Activated CD8-positive, alpha-beta T cell treated with anti-CD3 and anti-CD28 coated beads for 36 hours (primary cell): ENCODE data around the gene GSPT1. TPM values are rescaled to one million over a fixed set of nuclear protein-coding genes. Genes with fewer than 3 reads are reported as not detected.
"Not testable (repeated sequence)": the region's sequence is repeated elsewhere in the genome, so short reads cannot be mapped to it uniquely, and the experiment has no call there.

Experiments
- ATAC-seq: fragments of 200-7000 bp; cut with Tn5 transposase; one replicate; pipeline ENCODE4 v1.10.0; 2021; ENCODE audit warnings: mild to moderate bottlenecking, moderate library complexity
- CTCF ChIA-PET: fragments of 350-600 bp; sonication (Branson Sonifier 250); formaldehyde crosslinking; loops from one replicate; lab custom pipeline; 2021; ENCODE audit warnings: antibody characterized with exemption; lab: Charles Lee
- POLR2A ChIA-PET: fragments of 350-600 bp; sonication (Branson Sonifier 250); formaldehyde crosslinking; loops from one replicate; lab custom pipeline; 2021; ENCODE audit warnings: antibody characterized with exemption; lab: Charles Lee
- DNase-seq: peaks from one replicate; pipeline ENCODE4 v3.0.0-alpha.2; 2020
- H3K27ac Mint-ChIP-seq: one replicate; pipeline ENCODE4 v1.8.0; 2021; ENCODE audit warnings: mild to moderate bottlenecking, mixed read lengths
- H3K27me3 Mint-ChIP-seq: one replicate; pipeline ENCODE4 v1.8.0; 2021; ENCODE audit warnings: mixed read lengths
- H3K36me3 Mint-ChIP-seq: one replicate; pipeline ENCODE4 v1.8.0; 2021; ENCODE audit warnings: low read depth, mixed read lengths
- H3K4me1 Mint-ChIP-seq: one replicate; pipeline ENCODE4 v1.8.0; 2021; ENCODE audit warnings: low read depth, mixed read lengths
- H3K4me3 Mint-ChIP-seq: one replicate; pipeline ENCODE4 v1.8.0; 2021; ENCODE audit warnings: mild to moderate bottlenecking, moderate library complexity, mixed read lengths
- H3K9me3 Mint-ChIP-seq: one replicate; pipeline ENCODE4 v1.8.0; 2021; ENCODE audit warnings: mixed read lengths
- intact Hi-C: fragments of 100-400 bp; cut with micrococcal nuclease; formaldehyde crosslinking; loops from one replicate; pipeline ENCODE4 v1.10.0; 2022
- total RNA-seq, 2 experiments: library from RNA; stranded (reverse); gene quantifications; one replicate each; pipeline ENCODE4 v1.2.3, GENCODE V29; 2021
- TF ChIP-seq, protein P1 (sequence below): fragments of 200-600 bp; IDR thresholded peaks from one replicate; pipeline ENCODE4 v1.8.0; 2022; ENCODE audit warnings: antibody characterized with exemption, mild to moderate bottlenecking

The GSPT1 gene
- total RNA-seq, 2 experiments from 2014 or later, result 202 to 204 TPM

DNA sequence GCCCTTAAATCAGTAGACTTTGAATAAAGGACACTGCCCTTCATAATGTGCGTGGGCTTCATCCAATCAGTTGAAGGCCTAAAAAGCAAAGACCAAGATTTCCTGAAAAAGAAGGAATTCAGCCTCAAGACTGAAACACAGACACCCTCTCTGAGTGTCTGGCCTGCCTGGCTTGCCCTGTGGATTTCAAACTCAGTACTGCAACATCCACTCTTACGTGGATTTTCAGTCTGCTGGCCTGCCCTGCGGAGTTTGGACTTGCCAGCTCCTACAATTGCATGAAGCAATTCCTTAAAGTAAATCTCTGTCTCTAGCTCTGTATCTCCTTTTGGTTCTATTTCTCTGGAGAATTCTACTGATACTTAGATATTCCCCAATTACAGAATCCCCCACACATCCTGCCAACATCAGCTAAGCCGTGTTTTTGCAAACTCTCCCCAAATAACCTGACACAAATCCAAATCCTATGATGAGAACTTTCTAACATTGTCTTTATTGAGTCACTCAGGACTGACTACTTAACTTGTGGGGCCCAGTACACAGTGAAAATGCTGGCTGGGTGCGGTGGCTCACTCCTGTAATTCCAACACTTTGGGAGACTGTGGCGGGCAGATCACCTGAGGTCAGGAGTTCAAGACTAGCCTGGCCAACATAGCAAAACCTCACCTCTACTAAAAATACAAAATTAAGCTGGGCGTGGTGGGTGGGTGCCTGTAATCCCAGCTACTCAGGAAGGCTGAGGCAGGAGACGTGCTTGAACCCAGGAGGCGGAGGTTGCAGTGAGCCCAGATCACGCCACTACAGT lies 42.0 kb upstream of the GSPT1 start:
- no peak overlapping the region for H3K27ac Mint-ChIP-seq
- TF ChIP-seq, protein P1, sequence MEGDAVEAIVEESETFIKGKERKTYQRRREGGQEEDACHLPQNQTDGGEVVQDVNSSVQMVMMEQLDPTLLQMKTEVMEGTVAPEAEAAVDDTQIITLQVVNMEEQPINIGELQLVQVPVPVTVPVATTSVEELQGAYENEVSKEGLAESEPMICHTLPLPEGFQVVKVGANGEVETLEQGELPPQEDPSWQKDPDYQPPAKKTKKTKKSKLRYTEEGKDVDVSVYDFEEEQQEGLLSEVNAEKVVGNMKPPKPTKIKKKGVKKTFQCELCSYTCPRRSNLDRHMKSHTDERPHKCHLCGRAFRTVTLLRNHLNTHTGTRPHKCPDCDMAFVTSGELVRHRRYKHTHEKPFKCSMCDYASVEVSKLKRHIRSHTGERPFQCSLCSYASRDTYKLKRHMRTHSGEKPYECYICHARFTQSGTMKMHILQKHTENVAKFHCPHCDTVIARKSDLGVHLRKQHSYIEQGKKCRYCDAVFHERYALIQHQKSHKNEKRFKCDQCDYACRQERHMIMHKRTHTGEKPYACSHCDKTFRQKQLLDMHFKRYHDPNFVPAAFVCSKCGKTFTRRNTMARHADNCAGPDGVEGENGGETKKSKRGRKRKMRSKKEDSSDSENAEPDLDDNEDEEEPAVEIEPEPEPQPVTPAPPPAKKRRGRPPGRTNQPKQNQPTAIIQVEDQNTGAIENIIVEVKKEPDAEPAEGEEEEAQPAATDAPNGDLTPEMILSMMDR, result no peak
- no peak overlapping the region for H3K4me3 Mint-ChIP-seq
- no peak for DNase-seq
- POLR2A ChIA-PET, result no interaction called here
- ATAC-seq, result no peak
- no peaks in the 10 kb centered on the region for H3K27me3 Mint-ChIP-seq
- intact Hi-C loops, result no loop called here
- CTCF ChIA-PET, result interaction anchor here (1.4 kb wide), 1 partner anchor 10 kb away, joined by 3 read pairs; no protein-coding TSS in a partner anchor
- no peaks in the 10 kb centered on the region for H3K4me1 Mint-ChIP-seq
- no peaks in the 10 kb centered on the region for H3K9me3 Mint-ChIP-seq
- H3K36me3 Mint-ChIP-seq, result no peaks in the 10 kb centered on the region

DNA sequence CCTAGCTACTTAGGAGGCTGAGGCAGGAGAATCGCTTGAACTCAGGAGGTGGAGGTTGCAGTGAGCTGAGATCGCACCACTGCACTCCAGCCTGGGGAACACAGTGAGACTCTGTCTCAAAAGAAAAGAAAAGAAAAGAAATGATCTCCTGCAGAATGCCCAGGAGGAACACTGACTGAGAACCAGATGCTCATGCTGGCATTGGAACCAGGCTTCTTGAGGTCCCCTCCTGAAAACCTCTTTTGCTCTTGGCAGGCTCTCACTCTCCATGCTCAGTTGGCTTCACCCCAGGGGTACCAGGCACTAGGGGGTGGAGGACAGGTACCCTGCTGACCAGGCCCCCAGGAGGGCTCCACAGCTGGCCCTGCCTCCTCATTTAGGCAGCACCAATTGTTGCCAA lies 40.8 kb upstream of the GSPT1 start:
- no peaks in the 10 kb centered on the region for H3K36me3 Mint-ChIP-seq
- no peaks in the 10 kb centered on the region for H3K9me3 Mint-ChIP-seq
- CTCF ChIA-PET, result no interaction called here

DNA sequence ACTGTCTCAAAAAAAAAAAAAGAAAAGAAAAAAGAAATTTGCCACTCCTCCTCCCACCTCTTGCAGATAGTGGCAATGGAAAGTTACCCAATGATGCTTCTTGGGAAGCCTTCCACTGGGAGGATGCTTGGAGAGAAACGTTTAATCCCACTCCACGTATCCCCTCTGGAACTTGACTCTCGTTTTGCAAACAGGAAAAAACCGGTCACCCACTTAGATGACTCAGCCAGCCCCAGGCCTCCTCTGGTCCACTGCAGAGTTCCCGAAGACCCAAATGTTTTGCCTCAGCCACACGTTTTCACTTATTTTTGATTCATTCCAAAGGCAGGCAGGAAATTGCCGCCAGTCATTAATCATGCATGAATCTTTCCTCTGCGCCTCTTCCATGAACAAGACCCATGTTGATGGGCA lies 40.0 kb upstream of the GSPT1 start:
- intact Hi-C loops, result no loop called here
- CTCF ChIA-PET, result no interaction called here

More for the DNA sequence above, 40.8 kb upstream of the GSPT1 start:
- no peak for ATAC-seq
- Mint-ChIP-seq H3K27ac (no peak overlapping the region), H3K27me3 (no peaks in the 10 kb centered on the region), H3K4me3 (no peak overlapping the region), H3K4me1 (no peaks in the 10 kb centered on the region)
- intact Hi-C loops, result no loop called here
- POLR2A ChIA-PET, result no interaction called here
- TF ChIP-seq, protein P1, result no peak
- DNase-seq, result no peak

DNA sequence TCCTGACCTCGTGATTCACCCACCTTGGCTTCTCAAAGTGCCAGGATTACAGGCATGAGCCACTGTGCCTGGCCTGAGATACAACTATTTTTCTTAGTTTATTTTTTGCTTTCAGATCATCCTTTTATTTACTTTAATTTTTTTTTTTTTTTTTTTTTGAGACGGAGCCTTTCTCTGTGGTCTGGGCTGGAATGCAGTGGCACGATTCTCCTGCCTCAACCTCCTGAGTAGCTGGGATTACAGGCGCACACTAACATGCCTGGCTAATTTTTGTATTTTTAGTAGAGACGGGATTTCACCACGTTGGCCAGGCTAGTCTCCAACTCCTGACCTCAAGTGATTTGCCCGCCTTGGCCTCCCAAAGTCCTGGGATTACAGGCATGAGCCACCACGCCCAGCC lies 37.8 kb upstream of the GSPT1 start:
- POLR2A ChIA-PET, result interaction anchor here (0.6 kb wide), 1 partner anchor 824 kb away, joined by 3 read pairs; no protein-coding TSS in a partner anchor
- H3K9me3 Mint-ChIP-seq, H3K36me3 Mint-ChIP-seq, H3K4me1 Mint-ChIP-seq, H3K27me3 Mint-ChIP-seq, H3K4me3 Mint-ChIP-seq, ATAC-seq, H3K27ac Mint-ChIP-seq, DNase-seq, CTCF ChIA-PET: not testable (repeated sequence)
- intact Hi-C loops, result loop anchor here (1.0 kb wide), 1 partner anchor 10 kb away; no protein-coding TSS in a partner anchor

More for the DNA sequence above, 40.0 kb upstream of the GSPT1 start:
- H3K27ac Mint-ChIP-seq, result no peak overlapping the region
- H3K9me3 Mint-ChIP-seq, result no peaks in the 10 kb centered on the region
- POLR2A ChIA-PET, result no interaction called here
- DNase-seq, result no peak
- no peaks in the 10 kb centered on the region for H3K4me1 Mint-ChIP-seq
- no peak for ATAC-seq
- TF ChIP-seq, protein P1, result no peak
- H3K36me3 Mint-ChIP-seq, result no peaks in the 10 kb centered on the region
- no peaks in the 10 kb centered on the region for H3K27me3 Mint-ChIP-seq
- no peak overlapping the region for H3K4me3 Mint-ChIP-seq

DNA sequence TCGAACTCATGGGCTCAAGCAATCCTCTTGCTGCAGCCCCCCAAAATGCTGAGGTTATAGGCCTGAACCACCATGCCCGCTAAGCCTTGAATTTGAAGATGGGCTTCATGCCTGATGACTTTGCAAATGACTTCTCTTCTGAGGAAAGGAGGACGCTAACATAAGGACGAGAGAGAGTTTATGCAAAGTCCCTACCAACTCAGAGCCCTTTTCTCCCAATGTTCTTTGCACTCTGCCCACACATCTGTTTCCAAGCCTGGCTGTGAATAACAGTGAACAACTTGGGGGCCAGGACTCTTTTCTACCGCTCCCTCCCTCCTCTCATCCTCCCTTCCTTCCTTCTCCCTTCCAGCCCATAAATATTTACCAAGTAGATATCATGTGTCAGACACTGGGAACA lies 34.6 kb upstream of the GSPT1 start:
- no peaks in the 10 kb centered on the region for H3K27me3 Mint-ChIP-seq
- no peaks in the 10 kb centered on the region for H3K9me3 Mint-ChIP-seq
- DNase-seq (no peak), ATAC-seq (no peak)
- ChIA-PET POLR2A (no interaction called here), CTCF (no interaction called here)
- no peak overlapping the region for H3K4me3 Mint-ChIP-seq
- no peaks in the 10 kb centered on the region for H3K36me3 Mint-ChIP-seq
- no peaks in the 10 kb centered on the region for H3K4me1 Mint-ChIP-seq
- TF ChIP-seq, protein P1, result no peak
- no peak overlapping the region for H3K27ac Mint-ChIP-seq
- intact Hi-C loops, result no loop called here
